HK-2 (cell line): ENCODE data around the gene CCNB3.

Source experiments
- DNase-seq: peaks from one replicate; pipeline ENCODE4 v3.0.0-alpha.2; 2018; ENCODE audit not compliant: unreplicated experiment

Gene CCNB3

DNA sequence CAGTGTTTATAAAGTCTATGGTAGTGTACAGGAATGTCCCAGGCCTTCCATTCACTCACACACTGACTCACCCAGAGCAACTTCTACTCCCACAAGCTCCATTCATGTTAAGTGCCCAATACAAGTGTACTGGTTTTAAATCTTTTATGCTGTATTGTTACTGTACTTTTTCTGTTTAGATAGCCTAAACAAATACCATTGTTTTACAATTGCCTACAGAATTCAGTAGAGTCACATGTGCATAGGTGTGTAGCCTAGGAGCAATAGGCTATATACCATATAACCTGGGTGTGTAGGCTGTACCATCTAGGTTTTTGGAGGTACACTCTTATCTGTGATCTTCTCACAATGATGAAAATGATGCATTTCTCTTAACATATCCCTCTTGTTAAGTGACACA lies 139.4 kb downstream of the CCNB3 start:
- DNase-seq: no peak

DNA sequence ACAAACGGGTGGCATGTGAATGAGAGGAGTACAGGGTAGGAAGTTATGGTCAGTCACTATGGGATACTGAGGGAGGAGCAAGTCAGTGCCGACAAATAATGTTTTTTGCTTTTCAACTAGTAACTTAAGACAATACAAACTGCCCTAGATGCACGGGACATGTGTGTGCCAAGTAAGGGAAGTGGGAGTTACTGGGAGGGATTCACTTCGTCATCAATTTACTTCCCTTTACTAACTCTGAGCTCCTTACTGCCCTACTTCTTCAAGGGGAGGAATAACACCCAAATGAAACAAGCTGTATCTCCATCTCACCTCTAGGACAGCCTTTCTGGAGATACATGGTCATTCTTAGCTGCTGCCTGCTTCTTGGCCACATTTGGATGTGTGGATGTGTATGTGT lies 168.4 kb downstream of the CCNB3 start:
- no peak for DNase-seq

DNA sequence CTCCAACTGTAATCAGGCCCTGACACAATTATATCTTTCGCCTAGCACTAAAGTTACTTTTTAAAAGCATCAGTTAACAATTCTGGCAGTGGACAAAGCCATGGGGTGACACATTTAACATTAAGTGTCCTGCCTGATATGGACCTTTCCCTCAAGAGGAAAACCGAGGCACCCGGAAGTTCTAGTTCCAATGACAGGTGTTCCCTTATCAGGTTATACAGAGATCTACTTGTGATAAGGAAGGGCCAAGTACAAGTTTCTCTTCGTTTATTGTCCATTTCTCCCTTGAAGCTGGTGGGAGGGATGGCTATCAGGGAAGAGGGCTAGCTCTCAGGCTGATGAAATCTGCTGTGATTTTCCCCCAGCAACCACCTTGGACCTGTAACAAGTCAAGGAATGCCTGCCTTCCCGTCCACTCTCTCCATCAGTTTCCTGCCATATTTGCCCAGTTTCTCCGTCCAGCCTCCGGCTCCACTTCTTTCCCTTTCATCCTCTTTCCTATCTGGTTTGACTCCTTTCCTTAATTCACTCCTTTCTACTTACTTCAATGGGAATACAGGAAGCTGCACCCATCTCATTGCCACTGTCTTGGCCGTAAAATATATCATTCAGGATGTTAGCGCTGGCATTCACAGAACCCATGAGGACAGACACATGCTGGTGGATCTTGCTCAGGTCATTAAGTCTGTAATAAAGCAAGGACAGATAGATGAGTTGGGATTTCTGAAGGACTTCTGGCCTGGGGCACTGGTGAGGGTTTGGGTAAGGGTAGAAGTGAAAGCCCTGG lies 171.1 kb downstream of the CCNB3 start:
- DNase-seq: no peak

DNA sequence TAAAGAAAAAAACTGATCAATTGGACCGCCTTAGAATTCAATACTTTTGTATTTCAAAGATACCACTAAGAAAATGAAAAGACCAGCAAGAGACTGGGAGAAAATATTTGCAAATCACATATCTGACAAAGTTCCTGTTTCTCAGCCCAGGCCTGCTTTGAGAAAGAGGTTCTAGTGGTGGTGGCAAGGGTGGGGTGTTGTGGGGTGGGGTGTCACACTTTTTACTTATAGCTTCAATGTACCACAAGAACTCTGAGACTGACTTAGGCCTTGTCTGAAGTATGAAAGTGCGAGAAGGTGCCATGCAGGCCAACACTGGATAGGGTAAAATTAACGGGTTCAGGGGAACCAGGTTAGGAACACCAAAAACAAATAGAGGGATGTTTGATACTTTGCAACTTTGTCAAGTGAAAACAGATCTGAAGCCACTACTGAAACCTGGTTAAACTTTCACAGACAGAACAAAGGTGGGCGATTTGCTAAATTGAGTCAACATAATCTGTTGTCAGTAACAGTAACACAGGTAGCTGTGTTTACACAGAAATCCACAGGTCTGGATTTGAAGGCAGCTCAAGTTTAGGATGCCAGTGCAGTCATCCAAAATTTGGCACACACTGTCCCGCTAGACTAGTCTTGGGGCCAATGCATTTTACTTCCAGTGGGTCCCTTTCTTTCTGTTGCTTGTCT lies 177.3 kb downstream of the CCNB3 start:
- no peak for DNase-seq

DNA sequence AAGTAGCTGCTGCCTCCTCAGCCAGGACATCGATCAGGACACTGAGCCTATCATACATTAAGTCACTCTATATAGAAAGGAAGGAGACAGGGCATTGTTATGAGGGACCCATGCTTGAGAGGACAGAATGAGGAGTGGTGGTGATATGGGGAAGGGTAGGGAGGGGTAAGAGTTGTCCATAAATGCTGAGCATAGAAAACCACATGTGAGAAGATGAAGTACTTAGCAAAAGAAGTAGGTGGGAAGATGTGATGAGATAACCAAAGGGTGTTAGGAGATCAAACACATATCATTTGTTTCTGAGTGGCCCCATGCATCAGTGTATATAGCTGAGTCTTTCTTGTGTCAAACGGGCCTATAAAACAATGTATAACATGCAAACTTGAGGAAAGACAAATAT lies 182.0 kb downstream of the CCNB3 start:
- DNase-seq: no peak

DNA sequence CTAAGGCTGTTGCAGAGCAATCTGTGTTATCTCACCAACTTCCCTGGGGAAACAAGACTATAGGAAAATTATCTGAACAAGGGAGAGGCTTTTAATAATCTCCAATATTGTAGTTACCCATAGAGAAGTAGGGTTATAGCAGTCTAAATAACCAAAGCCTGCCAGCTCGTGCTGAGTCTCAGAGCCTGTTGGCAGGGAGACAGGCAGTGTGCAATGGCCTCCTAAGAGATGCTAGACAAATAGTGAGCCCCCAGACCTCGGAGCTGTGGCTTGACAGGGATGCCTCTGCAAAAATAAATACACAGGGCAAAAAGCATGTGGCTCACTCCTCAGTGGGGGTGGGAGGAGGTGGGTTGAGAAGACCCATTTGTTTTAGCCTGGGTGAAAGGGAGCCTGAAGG lies 189.3 kb downstream of the CCNB3 start:
- no peak for DNase-seq
